Left ventricle myocardium inferior (tissue), 1 donor: ENCODE results near the gene SPPL2B. TPM values are rescaled to one million over a fixed set of nuclear protein-coding genes. Genes with fewer than 3 reads are reported as not detected.
A peak's percentile ranks its signal among the peaks of the same experiment; 100 is the strongest.

Source experiments
- DNase-seq: peaks from one replicate; pipeline ENCODE4 v3.0.0-alpha.2; 2020
- H3K27ac ChIP-seq: fragments of 200-600 bp; replicated peaks from 2 replicates; pipeline ENCODE4 v1.8.0; 2021
- H3K27me3 ChIP-seq: fragments of 200-600 bp; 2 replicates; pipeline ENCODE4 v1.8.0; 2021; ENCODE audit warnings: low read depth
- H3K36me3 ChIP-seq: fragments of 200-600 bp; 2 replicates; pipeline ENCODE4 v1.8.0; 2021
- H3K4me1 ChIP-seq: fragments of 200-600 bp; 2 replicates; pipeline ENCODE4 v1.8.0; 2021
- H3K4me3 ChIP-seq: fragments of 200-600 bp; 2 replicates; pipeline ENCODE4 v1.8.0; 2021; ENCODE audit warnings: mild to moderate bottlenecking, moderate library complexity
- H3K9me3 ChIP-seq: fragments of 200-600 bp; replicated peaks from 2 replicates; pipeline ENCODE4 v1.8.0; 2021
- CTCF ChIP-seq: fragments of 200-600 bp; IDR thresholded peaks from 2 replicates; pipeline ENCODE4 v1.8.0; 2021; ENCODE audit warnings: antibody characterized with exemption, mild to moderate bottlenecking, borderline replicate concordance
- intact Hi-C: fragments of 100-400 bp; cut with micrococcal nuclease; formaldehyde crosslinking; loops from one replicate; pipeline ENCODE4 v1.11.0; 2022
- total RNA-seq: library from RNA; stranded (reverse); fragmentation: NEBNext Ultra II Directional; extraction: Animal tissue kit (Norgen Biotek cat#: 25700); gene quantifications from one replicate; pipeline ENCODE4 v1.2.1, GENCODE V29; 2021
- donor health status: DM: no; HTN: yes; CAD: no; lungs with severe emphysema.

SPPL2B gene
- total RNA-seq, 1 donor from 2014 or later = 26.2 TPM

GRCh38 chr19:2300533-2300932 lies 28.0 kb upstream of the SPPL2B start:
- intact Hi-C loops = no loop called here
- TF ChIP-seq CTCF = no peak
- Histone ChIP-seq H3K27me3 (peaks cover 58% of the 10 kb centered on the region), H3K27ac (no peak overlapping the region), H3K4me1 (peaks cover 10% of the 10 kb centered on the region), H3K9me3 (no peaks in the 10 kb centered on the region), H3K36me3 (no peaks in the 10 kb centered on the region), H3K4me3 (no peak overlapping the region)
- DNase-seq = no peak

- Histone ChIP-seq H3K4me1 (peaks cover 11% of the 10 kb centered on the region), H3K27ac (no peak overlapping the region), H3K27me3 (peaks cover 68% of the 10 kb centered on the region), H3K36me3 (no peaks in the 10 kb centered on the region), H3K4me3 (peak overlapping the region; percentile 44), H3K9me3 (no peaks in the 10 kb centered on the region)
- intact Hi-C loops = no loop called here
- DNase-seq = peak; percentile 56
- no peak for TF ChIP-seq CTCF
Observed at GRCh38 chr19:2302319-2303210, 25.9 kb upstream of the SPPL2B start.

- H3K27me3 ChIP-seq = peaks cover 71% of the 10 kb centered on the region
- H3K4me3 ChIP-seq = no peak overlapping the region
- no peaks in the 10 kb centered on the region for H3K36me3 ChIP-seq
- DNase-seq = no peak
- TF ChIP-seq CTCF = no peak
- intact Hi-C loops = no loop called here
- H3K4me1 ChIP-seq = peaks cover 14% of the 10 kb centered on the region
- H3K9me3 ChIP-seq = no peaks in the 10 kb centered on the region
- H3K27ac ChIP-seq = no peak overlapping the region
Observed at GRCh38 chr19:2303211-2303798, 25.2 kb upstream of the SPPL2B start.

- no peak for TF ChIP-seq CTCF
- DNase-seq = no peak
Observed at GRCh38 chr19:2305452-2306280, 22.8 kb upstream of the SPPL2B start.

GRCh38 chr19:2306281-2306806 lies 22.1 kb upstream of the SPPL2B start:
- Histone ChIP-seq H3K4me3 (no peak overlapping the region), H3K27ac (no peak overlapping the region), H3K36me3 (no peaks in the 10 kb centered on the region), H3K9me3 (no peaks in the 10 kb centered on the region), H3K4me1 (peaks cover 14% of the 10 kb centered on the region), H3K27me3 (peaks cover 86% of the 10 kb centered on the region)
- intact Hi-C loops = no loop called here
- TF ChIP-seq CTCF = no peak
- DNase-seq = no peak

More at GRCh38 chr19:2305452-2306280, 22.8 kb upstream of the SPPL2B start:
- Histone ChIP-seq H3K27me3 (peaks cover 86% of the 10 kb centered on the region), H3K9me3 (no peaks in the 10 kb centered on the region), H3K27ac (no peak overlapping the region), H3K4me3 (no peak overlapping the region), H3K36me3 (no peaks in the 10 kb centered on the region), H3K4me1 (peaks cover 14% of the 10 kb centered on the region)
- intact Hi-C loops = no loop called here
